ENCODE measurements around the gene PYROXD2.

DNA sequence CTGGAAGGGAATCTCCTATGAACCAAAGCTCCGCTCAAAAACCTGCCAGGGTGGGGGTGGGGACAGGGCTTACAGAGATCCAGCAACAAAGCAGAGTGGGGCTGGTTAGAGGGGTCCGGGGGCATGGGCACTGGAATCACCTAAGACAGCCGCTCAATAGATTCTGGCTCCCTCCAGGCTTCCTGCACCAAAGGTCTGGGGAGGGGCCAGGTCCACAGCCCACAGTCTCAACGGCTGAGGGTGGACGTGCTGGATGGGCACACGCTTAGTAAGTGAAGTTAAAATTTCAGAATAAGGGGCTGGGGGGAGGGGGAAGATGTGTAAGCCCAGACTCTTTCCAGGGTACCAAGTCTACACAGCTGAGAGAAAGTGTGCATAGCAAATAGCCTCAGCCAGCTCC is 31.1 kb downstream of the PYROXD2 start:
- TF ChIP-seq, protein P1, sequence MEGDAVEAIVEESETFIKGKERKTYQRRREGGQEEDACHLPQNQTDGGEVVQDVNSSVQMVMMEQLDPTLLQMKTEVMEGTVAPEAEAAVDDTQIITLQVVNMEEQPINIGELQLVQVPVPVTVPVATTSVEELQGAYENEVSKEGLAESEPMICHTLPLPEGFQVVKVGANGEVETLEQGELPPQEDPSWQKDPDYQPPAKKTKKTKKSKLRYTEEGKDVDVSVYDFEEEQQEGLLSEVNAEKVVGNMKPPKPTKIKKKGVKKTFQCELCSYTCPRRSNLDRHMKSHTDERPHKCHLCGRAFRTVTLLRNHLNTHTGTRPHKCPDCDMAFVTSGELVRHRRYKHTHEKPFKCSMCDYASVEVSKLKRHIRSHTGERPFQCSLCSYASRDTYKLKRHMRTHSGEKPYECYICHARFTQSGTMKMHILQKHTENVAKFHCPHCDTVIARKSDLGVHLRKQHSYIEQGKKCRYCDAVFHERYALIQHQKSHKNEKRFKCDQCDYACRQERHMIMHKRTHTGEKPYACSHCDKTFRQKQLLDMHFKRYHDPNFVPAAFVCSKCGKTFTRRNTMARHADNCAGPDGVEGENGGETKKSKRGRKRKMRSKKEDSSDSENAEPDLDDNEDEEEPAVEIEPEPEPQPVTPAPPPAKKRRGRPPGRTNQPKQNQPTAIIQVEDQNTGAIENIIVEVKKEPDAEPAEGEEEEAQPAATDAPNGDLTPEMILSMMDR (IDR thresholded peaks at IDR 0.05), result no peak
- TF ChIP-seq POLR2A (IDR thresholded peaks at IDR 0.05), result no peak
